GM18508 (cell line): Measurements from ENCODE around the gene A2M.

Experiments
- ATAC-seq: cut with Tn5 transposase; IDR thresholded peaks from one replicate; pipeline ENCODE4 v1.9.1; 2021; ENCODE audit warnings: moderate number of reproducible peaks; ENCODE audit not compliant: insufficient read depth, unreplicated experiment

Gene A2M

DNA sequence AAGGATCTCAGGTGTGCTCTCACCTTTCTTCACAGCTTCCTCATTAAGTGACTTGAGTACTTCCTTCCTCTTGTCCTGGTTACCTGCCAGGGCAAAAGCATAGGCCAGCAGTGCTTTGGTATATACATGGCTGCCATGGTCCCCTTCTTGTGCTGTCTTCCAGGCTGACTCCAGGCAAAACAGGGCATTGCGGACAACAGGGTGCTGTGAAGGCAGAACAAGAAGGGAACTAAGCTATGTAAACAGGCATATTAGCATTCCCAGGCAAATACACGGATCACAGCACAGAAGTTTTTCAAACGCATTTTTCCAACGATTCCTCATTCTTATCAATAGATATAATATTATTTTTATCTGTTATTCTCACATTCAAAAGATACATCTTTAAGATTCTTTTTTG is 39.0 kb downstream of the A2M start:
- no peak for ATAC-seq

DNA sequence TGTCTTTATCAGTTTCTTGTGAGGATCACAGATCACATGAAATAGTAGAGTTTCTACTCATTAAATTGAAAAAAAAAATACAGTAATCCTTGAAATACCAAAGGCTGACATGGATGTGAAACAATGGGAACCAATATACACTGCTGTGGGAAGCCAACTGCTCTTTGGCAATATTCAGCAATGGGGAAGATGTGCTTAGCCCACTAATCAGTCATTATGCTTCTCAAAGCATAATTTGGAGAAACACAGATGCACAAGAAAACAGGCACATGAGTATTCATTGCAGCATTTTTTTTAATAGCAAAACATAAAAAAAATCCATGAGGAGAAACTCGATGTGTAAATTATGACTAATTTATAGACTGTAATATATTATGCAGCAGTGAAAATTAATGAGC is 40.6 kb downstream of the A2M start:
- no peak for ATAC-seq

DNA sequence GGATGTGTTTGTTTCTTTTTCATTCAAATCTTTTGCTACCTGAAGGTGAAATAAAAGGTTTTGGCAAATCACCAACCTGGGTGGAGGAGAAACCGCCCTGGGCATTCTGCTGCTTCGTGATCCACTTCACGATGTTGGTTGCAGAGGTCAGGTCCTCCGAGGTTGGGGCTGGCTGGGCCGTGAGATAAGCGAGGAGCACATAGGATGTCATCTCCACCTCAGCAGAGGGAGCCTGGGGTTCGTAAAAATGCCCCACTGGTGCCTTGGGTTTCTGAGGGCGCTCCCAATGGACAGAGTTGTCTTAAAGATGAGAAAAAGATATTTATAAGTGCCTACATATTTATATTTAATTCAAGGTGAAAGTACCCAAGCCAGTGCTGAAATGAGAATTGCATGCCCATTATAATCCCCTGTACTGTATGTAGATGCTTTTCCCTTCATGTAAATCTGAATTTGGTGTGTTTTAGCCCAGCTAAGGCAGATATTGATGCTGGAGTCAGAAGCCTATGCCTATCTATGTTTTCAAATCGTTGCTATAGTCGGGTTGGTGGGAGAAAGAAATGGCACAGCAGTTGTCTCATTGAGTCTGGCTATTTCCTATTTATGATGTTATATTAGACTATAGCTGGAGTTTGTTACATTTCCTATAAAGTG is 41.1 kb downstream of the A2M start:
- ATAC-seq: no peak

DNA sequence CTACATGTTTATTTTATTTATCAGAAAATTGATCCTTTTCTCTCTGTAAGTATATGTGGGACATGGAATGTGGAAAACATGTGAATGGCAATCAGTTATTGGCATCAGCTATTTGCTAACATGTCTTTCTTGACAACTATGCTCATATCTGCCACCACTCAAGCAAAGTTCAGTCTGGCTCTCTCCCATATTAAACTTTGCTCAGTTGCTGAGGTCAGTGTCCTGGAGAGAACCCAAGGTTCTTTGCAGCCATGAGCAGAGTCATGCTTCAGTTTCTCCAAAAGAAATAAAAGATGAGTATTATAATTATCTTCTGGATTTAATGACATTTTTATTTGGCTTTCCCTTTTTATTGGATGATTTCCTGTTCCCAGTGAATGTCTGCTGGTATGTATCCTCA is 42.6 kb downstream of the A2M start:
- no peak for ATAC-seq

DNA sequence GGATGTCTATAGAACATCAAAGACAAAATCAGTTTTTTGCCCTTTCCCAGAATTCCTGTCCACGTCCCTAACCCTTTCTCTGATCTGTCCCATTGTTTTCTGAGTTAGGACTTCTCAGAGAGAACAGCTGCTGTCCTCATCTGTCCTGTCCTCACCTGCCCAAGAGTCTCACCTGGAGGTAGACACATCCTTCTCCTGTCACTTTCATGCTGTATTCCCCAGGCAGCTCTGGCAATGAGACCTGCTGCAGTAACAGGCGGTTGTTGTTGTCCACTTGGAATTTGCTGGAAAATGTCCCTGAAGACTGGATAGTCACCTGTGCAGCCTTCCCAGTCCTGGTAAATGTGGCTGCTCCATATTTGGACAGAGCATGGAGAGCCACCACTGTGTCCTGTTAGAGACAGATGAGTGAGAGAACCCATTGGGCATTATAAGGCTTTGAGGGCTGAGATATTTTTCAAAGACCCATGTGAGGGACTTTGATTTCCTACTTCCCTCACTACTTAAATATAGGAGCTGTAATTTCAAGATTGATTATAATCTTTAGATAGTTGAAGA is 43.2 kb downstream of the A2M start:
- ATAC-seq: no peak

DNA sequence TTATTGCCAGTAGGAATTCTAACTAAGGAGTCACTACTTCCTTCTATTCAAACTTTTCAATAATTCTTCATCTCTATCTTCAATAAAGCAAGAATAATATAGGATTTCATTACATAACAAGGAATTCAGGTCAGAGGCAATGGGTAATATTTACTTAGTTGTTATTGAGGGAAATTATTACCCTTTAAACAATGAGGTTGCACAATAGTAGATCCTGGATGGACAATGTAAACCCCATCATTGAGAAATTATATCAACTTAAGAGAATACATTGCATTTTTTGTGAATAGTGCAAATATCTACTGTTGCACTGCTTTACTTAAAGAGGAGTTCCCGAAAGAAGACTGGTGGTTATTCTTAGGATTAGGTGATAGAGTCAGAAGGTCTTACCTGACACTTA is 43.8 kb downstream of the A2M start:
- ATAC-seq: no peak

DNA sequence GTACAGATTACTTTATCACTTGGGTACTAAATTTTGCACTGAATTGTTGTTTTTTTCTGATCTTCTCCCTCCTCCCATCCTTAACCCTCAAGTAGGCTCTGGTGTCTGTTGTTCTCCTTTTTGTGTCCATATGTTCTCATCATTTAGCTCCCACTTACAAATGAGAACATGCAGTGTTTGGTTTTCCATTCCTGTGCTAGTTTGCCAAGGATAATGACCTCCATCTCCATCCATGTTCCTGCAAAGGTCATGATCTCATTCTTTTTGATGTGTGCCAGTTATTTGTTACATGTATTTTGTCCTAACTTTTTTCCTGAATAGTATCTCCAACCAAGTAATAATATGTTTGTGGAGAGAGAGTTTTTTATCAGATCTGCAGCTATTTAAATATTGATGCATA is 44.2 kb downstream of the A2M start:
- no peak for ATAC-seq

DNA sequence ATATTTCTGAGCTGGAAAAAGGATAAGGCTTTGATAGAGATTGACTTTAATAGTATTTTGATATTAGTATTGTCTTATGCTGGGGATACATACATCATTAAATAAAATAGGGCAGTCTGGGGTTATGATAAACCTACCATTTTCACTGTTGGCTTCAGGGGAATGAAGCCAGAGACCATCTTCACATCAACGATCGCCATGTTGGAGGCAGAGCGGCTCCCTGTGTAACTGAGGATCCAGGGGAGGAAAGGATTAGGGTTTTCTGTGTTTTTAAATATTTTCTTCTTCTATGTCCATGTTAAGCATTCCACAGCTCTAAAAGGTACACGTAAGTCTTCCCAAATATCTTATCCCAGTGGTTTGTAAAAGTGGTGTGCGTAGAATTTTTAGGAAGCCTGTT is 45.4 kb downstream of the A2M start:
- ATAC-seq: no peak

DNA sequence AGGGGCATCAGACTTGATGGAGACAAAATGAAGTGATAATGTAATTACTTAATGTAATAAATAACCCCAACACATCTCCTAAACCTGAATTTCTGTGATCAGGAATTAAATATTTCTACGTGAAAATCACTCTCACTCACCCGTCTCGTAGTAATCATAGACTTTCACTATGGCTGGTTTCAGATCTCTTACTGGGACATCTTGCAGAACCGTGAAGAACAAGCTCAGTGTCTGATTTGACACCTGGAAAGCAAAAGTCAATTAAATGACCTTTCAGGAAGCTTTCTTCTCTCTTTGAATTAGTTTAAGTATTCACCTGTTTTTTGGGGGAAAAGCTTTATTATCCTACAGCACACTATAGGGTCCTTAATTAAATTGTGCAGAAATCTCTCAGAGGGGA is 47.1 kb downstream of the A2M start:
- ATAC-seq: no peak

DNA sequence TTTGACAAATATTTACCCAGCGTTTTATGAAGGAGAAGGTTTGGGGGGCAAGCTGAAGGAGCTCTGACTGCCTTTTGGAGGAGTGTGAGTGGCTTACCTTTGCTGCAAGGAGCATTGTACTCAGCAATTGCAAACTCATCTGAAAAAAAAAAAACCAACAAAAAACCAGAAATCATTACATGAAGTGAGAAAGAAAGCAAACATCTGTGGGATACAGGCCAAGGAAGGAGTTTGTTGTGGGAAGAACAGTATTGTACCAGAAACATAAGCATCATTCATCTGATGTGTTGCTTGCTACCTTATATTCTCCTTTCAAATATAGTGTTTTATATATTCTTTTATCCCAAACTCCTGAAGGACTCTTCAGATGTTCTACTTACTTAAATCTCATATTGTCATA is 47.6 kb downstream of the A2M start:
- ATAC-seq: no peak

DNA sequence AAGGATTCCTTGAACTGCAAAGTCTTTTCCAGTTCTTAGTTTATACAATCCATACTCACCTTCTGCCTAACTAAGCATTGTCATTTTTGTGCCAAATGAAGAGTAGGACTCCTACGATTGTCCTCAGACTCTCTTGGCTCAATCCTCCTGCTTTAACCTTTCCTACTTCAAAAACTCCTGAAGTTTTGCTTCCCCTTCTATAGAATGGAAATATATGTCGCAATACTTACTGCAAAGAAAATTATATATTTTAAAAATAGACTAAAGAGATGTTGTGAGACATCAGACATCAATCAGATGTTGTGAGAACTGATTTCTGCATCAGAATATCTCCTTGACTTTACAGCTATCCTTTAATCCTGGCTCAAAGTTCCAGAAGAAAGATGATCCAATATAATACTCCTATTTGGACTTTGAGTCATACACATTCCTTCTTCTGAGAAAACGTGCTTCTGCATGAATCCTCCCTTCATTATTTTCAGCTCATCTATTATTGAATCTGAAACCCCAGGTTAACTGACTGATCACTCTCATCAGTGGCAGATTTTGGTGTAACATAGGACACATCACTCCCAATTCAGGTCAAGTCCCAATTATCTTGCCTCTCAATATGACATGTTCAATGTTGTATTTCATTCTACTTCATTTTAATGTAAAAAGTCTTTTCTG is 48.8 kb downstream of the A2M start:
- no peak for ATAC-seq

DNA sequence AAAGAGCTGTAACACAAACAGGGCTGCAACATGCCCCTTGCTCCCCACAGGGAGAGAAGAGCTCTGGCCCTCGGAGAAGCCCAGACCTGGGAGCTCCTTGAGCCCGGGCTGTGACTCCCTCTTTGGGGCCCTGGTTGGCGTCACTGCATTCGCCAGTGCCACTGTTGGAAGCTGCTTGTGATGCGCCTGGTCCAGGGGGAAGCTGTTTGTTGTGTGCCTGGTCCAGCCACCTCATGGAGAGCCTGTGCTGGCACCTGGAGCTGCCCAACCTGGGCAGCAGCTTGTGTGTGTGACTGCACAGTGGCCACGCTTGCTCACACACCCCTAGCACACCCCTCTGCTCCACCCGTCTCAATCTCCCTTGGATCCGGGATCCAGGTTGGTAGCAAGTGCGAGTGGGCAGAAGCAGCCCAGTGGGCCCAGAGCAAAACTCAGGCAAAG is 49.5 kb downstream of the A2M start:
- ATAC-seq: no peak

DNA sequence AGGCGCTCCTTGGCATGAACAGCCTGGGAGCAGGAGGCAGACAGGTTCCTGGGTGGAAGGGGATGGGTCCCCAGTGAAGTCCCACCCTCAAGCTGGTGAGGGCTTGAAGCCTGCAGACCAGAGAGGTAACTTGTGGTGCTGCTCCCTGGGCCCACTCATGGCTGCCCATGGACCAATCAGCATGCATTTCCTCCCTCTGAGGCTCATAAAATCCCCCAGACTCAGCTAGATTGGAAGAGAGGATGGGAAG is 50.2 kb downstream of the A2M start:
- no peak for ATAC-seq

DNA sequence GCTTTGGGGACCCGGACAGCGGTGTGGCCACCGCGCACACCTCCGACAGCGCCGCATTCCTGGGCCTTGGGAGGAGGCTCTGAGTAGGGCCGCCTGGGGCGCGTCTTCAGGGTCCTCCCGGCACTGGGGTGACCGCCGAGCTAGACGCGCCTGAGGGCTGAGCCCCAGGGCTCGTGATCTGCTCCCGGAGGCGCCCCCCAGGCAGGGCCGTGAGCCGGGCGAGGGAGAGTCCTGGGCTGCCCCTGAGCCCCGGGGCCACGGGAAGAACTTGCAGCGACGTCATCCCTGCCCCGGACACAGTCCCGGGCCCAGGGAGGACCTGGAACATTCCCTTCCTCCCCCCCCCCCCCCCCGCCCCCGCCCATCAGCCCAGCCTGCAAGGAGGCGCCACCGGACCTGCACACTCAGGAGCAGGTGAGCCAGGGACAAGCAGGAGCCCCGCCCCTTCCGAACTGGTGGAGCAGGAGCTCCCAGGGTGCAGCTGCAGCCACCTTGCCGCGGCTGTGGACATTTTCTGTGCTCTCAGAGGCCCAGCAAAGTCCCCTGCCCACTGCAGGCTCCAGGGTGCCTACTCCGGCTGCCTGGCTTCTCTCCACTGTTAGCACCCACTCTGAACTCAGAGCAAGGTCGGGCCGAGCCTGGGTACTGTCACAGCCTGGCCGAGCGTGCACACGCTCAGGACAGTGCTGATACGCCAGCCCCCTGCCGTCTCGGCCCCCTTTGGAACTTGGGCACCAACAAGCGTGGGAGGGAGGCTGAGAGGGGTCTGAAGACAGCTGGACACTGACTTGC is 50.7 kb downstream of the A2M start:
- no peak for ATAC-seq

DNA sequence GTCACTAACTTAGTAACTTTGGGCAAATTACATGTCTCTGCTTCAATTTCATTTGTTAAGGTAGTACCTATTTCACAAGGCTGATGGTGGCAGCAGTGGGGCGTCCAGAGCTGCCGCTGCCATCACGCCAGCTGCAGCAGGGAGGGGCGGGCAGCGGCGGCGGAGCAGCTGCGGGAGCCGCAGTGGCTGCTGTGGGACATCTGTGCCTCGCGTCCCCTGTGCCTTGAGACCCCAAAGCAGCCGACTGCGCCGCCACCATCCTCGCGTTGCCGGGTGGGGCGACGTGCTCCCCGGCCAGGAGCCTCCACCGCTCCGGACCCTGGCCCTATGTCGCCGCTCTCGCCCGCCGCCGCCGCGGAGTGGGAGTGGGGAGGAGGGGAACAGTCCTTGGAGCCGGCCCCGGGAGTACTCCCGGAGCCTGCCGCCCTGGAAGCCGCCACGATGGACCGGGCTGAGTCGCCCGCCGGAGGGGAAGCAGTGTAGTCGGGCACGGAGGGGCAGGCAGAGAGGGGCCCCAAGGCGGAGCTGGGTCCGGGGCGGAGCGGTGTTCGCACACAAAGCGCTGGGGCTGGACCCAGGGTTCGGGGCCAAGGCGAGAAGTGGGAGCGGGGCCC is 51.4 kb downstream of the A2M start:
- no peak for ATAC-seq

DNA sequence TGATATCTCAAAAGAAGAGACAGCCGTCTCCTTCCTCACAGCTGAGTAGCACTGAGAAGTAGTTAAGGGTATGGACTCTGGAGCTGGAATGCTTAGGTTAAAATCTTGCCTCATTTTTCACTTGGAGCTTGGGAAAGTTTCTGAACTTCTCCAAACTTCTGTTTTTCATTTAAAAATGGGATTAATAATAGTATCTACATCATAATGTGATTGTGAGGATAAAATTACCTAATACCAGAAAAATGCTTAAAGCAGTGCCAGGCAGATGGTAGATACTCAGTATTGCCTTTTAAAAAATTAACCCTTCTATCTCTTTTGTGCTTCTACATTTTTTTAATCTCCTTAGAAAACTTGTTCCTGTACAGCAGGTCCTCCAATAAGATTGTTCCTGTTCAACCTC is 63.1 kb downstream of the A2M start:
- no peak for ATAC-seq

DNA sequence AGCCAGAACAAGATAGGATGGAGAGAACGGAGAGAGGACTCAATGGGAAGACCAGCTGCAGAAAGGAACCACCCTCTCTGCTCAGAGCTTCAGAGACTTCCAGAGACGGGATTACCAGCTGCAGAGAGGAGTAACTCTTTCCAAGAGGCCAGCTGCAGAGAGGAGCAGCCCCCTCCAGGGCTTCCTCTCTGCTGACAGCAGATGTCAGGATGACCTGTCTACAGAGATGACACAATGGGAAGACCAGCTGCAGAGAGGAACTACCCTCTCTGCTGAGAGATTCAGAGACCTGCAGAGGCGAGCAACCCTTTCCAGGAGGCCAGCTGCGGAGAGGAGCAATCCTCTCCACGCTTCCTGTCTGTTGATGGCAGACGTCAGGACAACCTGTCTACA is 64.6 kb downstream of the A2M start:
- ATAC-seq: no peak

DNA sequence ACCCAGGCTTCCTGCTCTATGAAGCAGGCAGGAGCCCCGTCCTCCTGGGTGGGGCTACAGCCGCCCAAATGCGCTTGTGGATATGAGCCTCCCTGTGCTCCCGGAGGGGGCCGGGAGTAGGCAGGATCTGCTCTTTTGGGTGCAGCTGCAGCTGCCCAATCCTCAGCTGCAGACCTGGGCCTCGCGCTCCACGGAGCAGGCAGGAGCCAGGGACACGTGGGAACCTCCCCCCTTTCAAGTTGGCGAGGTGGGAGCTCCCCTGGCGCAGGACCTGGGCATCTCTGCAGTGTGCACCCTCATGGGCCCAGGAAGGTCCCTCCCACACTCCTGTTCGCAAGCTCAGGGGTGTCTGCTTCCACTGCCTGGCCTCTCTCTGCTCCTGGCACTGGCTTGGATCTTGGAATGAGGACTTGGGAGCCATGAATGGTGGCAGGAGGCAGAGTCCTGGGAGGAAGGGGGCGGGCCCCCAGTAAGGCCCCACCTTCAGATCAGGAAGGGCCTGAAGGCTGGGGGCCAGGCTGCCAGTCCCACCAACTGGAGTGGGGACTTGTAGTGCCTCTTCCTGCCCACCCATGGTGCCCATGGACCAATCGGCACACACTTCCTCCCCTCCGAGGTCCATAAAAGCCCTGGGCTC is 65.1 kb downstream of the A2M start:
- ATAC-seq: no peak

DNA sequence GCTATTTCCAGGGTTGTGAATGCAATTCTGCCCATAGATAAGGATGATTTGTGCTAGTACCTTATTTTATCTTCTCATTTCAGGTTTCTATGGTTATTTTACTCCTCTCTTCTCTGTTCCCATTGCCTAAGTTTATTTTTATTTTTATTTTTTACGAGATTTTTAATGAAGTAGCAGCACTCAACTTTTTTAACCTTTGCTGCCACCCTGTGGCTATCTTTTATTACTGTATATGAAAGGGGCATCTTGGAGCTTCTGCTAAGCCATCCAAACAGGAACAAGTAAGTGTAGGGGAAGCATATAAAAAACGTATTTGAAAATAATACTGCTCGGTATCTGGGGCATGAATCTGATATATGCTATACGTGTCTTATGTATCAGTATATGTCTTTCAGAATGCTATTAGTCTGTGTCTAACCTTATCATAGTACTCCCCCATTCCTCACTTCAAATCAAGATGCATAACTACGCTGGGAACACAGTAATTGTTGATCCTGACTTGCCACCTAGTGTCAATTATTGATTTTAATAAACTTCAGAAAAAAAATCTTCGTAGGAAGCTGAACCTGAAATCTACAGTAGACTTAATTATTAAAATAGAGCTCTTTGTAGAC is 66.1 kb downstream of the A2M start:
- no peak for ATAC-seq

DNA sequence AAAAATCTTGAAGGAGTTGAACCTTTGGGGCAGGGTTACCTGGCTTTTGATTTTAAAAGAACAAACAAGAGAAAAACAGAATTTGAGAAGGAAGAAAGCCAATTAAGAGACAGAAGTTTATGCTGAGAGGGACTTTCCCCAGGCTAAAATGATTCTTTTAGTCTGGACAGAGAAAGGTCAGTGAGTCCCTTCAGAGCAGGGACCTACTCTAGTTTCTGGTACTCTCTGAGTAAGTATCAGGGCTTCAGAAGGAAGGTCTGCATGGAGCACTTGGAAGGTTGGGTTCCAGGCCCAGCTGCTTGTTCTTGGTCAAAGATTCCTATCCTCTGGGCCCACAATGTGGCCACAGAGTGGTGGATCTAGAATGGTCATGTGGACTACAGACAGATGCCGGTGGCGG is 66.8 kb downstream of the A2M start:
- ATAC-seq: no peak
